ENCODE measurements around the gene DTX3L. TPM values are rescaled to one million over a fixed set of nuclear protein-coding genes. Genes with fewer than 3 reads are reported as not detected.

Gene DTX3L
- total and polyA plus RNA-seq, 2 of the 8 experiments (the other 6 are each of a cell fraction or from before 2014, with no cell fraction given): 1.7 to 11.3 TPM

DNA sequence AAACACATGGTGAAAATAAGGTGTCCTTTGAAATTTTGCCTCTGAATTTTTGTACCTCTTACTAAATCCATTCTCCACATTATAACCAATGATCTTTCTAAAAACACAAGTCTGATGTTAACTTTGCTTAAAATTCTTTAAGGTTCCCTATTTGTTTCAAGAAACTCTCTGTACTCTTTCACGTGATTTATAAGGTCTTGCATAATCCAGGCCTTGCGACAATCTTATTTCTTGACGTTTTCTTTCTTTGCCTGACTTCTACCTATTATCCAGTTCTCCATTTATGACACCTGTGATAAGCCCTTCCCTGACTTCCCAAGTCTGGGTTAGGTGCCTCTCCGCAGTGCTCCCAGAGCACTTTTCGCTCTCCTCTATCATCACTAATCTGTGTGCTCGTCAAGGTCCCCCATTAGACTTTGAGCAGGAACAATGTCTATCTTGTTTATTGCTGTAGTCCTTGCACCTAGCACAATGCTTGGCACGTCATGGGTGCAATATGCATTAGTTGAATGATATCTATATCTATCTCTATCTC lies 25.1 kb upstream of the DTX3L start:
- Histone ChIP-seq H2BK12ac (ENCODE audit: low read depth, low read length) (no peak overlapping the region), H3K4me1 (replicated peaks in 1 of 4; ENCODE audit: control insufficient read depth in 3 of 4, insufficient read depth in 4 of 4, low read length in 3 of 4) (peaks cover 0 to 7% (median 2%) of the 10 kb centered on the region in 4 experiments; a peak in 3 of 7 replicates), H3K79me1 (ENCODE audit: low read depth, low read length) (no peaks in the 10 kb centered on the region), H3K27me3 (replicated peaks in 1 of 4; ENCODE audit: control insufficient read depth in 3 of 4, extremely low read depth in 1 of 4, insufficient read depth in 3 of 4, low read length in 3 of 4) (no peaks in the 10 kb centered on the region), H3K56ac (replicated peaks; ENCODE audit: insufficient read length, low read depth, low read length) (no peak overlapping the region), H3K4me3 (ENCODE audit: extremely low read depth in 1 of 4, insufficient read depth in 2 of 4, low read depth in 3 of 4, low read length in 4 of 4) (no peak overlapping the region), H3K18ac (ENCODE audit: extremely low read depth, low read length) (no peak overlapping the region), H4K5ac (ENCODE audit: insufficient read length, low read depth, low read length) (no peak overlapping the region), H3K36me3 (ENCODE audit: control insufficient read depth in 2 of 4, insufficient read depth in 4 of 4, low read length in 3 of 4) (no peaks in the 10 kb centered on the region), H3K4me2 (ENCODE audit: insufficient read depth in 1 of 2, low read depth in 2 of 2, low read length in 2 of 2) (no peak overlapping the region), H4K91ac (replicated peaks; ENCODE audit: insufficient read length, low read length) (no peak overlapping the region), H3K79me2 (ENCODE audit: control insufficient read depth in 1 of 2, insufficient read depth in 2 of 2, low read length in 2 of 2) (no peaks in the 10 kb centered on the region), H3K23me2 (ENCODE audit: low read depth, low read length) (no peaks in the 10 kb centered on the region), H3K23ac (ENCODE audit: insufficient read length) (no peak overlapping the region), H2BK15ac (ENCODE audit: low read length) (no peak overlapping the region), H3K4ac (replicated peaks; ENCODE audit: insufficient read length, low read depth, low read length) (no peak overlapping the region), H3K9me3 (ENCODE audit: insufficient read depth in 2 of 2, low read depth in 1 of 2, low read length in 1 of 2) (no peaks in the 10 kb centered on the region; a peak in 1 of 4 replicates), H2BK5ac (ENCODE audit: low read depth, low read length) (no peak overlapping the region), H2BK20ac (ENCODE audit: low read length) (no peak overlapping the region), H3K9ac (replicated peaks in 1 of 4; ENCODE audit: extremely low read depth in 1 of 4, low read depth in 3 of 4, low read length in 3 of 4) (no peak overlapping the region), H3K14ac (ENCODE audit: insufficient read length) (no peak overlapping the region), H3K27ac (ENCODE audit: low read depth, low read length) (no peak overlapping the region), H2AK5ac (ENCODE audit: low read depth, low read length) (no peak overlapping the region), H2AFZ (ENCODE audit: low read length) (no peak overlapping the region), H4K20me1 (replicated peaks in 1 of 2; ENCODE audit: control insufficient read depth in 1 of 2, insufficient read depth in 2 of 2, low read length in 2 of 2) (no peaks in the 10 kb centered on the region), H2BK120ac (replicated peaks; ENCODE audit: low read depth, low read length) (no peak overlapping the region), H4K8ac (ENCODE audit: extremely low read depth, insufficient read depth, low read length) (no peak overlapping the region)
- POLR2A ChIA-PET (ENCODE audit: partially characterized antibody): interaction anchor here (1.4 kb wide), 1 partner anchor 13 kb away, joined by 3 read pairs; no protein-coding TSS in a partner anchor
- DNase-seq (ENCODE audit: low read depth in 1 of 2, low spot score in 2 of 2) (no peak), FAIRE-seq (no peak)
- TF ChIP-seq SP2 (IDR thresholded peaks at IDR 0.05; ENCODE audit: low read length): no peak
- no peak for TF ChIP-seq FOSL1 (IDR thresholded peaks at IDR 0.05; ENCODE audit: insufficient read depth, low read depth, low read length)
- TF ChIP-seq SIRT6 (IDR thresholded peaks at IDR 0.05; ENCODE audit: low read length): no peak
- no peak for TF ChIP-seq SP4 (IDR thresholded peaks at IDR 0.05; ENCODE audit: low read length)
- TF ChIP-seq TEAD4 (IDR thresholded peaks at IDR 0.05; ENCODE audit: low read depth, low read length): no peak
- WGBS, 2 experiments (ENCODE audit: extremely low coverage in 1 of 2, insufficient coverage in 1 of 2, insufficient read length in 1 of 2, insufficient replicate concordance in 2 of 2, low coverage in 1 of 2, low lambda C conversion rate in 2 of 2, missing lambda C conversion rate in 1 of 2): 91% methylated on average over 7 of the region's 7 CpGs; no CpG with 5 or more reads in 1 of the 2 experiments
- CTCF ChIA-PET (ENCODE audit: partially characterized antibody): interaction anchor here (0.7 to 1.3 kb wide), 2 partner anchors 9 to 21 kb away, joined by 3 to 4 read pairs; no protein-coding TSS in a partner anchor
